A549 (cell line): Measurements from ENCODE around the gene SIDT1. TPM values are rescaled to one million over a fixed set of nuclear protein-coding genes. Genes with fewer than 3 reads are reported as not detected.

Experiments used
- ATAC-seq, 2 experiments: fragments of 200-7000 bp in 1 of 2; fragments of >200 bp in 1 of 2; cut with Nextera tagmentation in 1 of 2; cut with Tn5 transposase in 1 of 2; 3 replicates each; pipeline versions ENCODE4 v1.8.0 to v1.9.1; 2018 to 2020; ENCODE audit warnings: mild to moderate bottlenecking in 1 of 2, moderate library complexity in 1 of 2
- CTCF ChIA-PET: fragments of 300-600 bp; sonication (Branson Sonifier 250); formaldehyde crosslinking; extraction: SDS; loops from one replicate; lab custom pipeline; 2021; ENCODE audit warnings: antibody characterized with exemption, inconsistent platforms; lab: Yijun Ruan, JAX
- POLR2A ChIA-PET: fragments of 350-600 bp; formaldehyde crosslinking; extraction: SDS; loops from one replicate; lab custom pipeline; 2021; ENCODE audit warnings: antibody characterized with exemption, inconsistent platforms; lab: Yijun Ruan, JAX
- DNase-seq, 2 experiments: peaks; one replicate each; pipeline versions ENCODE4 v3.0.0 to v3.0.0-alpha.2; 2011 to 2016; ENCODE audit warnings: low read depth in 1 of 2, low spot score in 1 of 2
- FAIRE-seq: peaks from 2 replicates; lab custom pipeline; 2011; peaks lifted over from hg19 to GRCh38; lab: Jason Lieb, UNC
- H3K27ac ChIP-seq, 2 experiments: fragments of >200 bp; sonication (Bioruptor Twin); formaldehyde crosslinking; 3 replicates each; pipeline ENCODE4 v1.5.1; 2016 to 2017
- H3K4me1 ChIP-seq: fragments of >200 bp; sonication (Bioruptor Twin); formaldehyde crosslinking; 3 replicates; pipeline ENCODE4 v1.6.1; 2016
- H3K4me2 ChIP-seq: fragments of >200 bp; sonication (Bioruptor Twin); formaldehyde crosslinking; 3 replicates; pipeline ENCODE4 v1.6.1; 2016
- H3K4me3 ChIP-seq: fragments of >200 bp; sonication (Bioruptor Twin); formaldehyde crosslinking; 3 replicates; pipeline ENCODE4 v1.5.1; 2016
- H3K9me3 ChIP-seq: fragments of >200 bp; sonication (Bioruptor Twin); formaldehyde crosslinking; 3 replicates; pipeline ENCODE4 v1.6.1; 2016
- CBX2 ChIP-seq: fragments of 200-600 bp; sonication (generic); IDR thresholded peaks from 2 replicates; pipeline ENCODE4 v1.6.1; 2016; ENCODE audit warnings: low read depth, mild to moderate bottlenecking, borderline replicate concordance
- CBX8 ChIP-seq: fragments of 200-600 bp; sonication (generic); IDR thresholded peaks from 2 replicates; pipeline ENCODE4 v1.6.1; 2016
- CEBPB ChIP-seq, 2 experiments: fragments of >200 bp in 1 of 2; sonication (Bioruptor Twin) in 1 of 2; formaldehyde crosslinking in 1 of 2; IDR thresholded peaks; 2 replicates each; pipeline ENCODE4 v1.6.1; 2012 to 2016
- CHD2 ChIP-seq: fragments of 150-350 bp; IDR thresholded peaks from 2 replicates; pipeline ENCODE4 v1.6.1; 2014; ENCODE audit warnings: low read length; ENCODE audit not compliant: partially characterized antibody
- CTCF ChIP-seq: fragments of >200 bp; sonication (Bioruptor Twin); formaldehyde crosslinking; IDR thresholded peaks from 3 replicates; pipeline ENCODE4 v1.5.1; 2016
- EP300 ChIP-seq, 2 experiments: fragments of >200 bp; sonication (Bioruptor Twin); formaldehyde crosslinking; IDR thresholded peaks; 2 replicates in 1 of 2; 3 replicates in 1 of 2; pipeline ENCODE4 v1.6.1; 2016 to 2017
- ESRRA ChIP-seq: fragments of 150-350 bp; IDR thresholded peaks from 2 replicates; pipeline ENCODE4 v1.6.1; 2014; ENCODE audit warnings: mild to moderate bottlenecking, low read length, borderline replicate concordance
- FOSB ChIP-seq: fragments of 250-450 bp; sonication (Bioruptor Pico); IDR thresholded peaks from 2 replicates; pipeline ENCODE4 v1.5.0; 2020; ENCODE audit warnings: mild to moderate bottlenecking, moderate library complexity
- HDAC2 ChIP-seq: fragments of 200-600 bp; sonication (generic); IDR thresholded peaks from 2 replicates; pipeline ENCODE4 v1.6.1; 2016
- HES2 ChIP-seq: fragments of >200 bp; sonication (Bioruptor Twin); formaldehyde crosslinking; IDR thresholded peaks from 2 replicates; pipeline ENCODE4 v1.6.1; 2016
- HEYL ChIP-seq: fragments of 250-450 bp; sonication (Bioruptor Pico); IDR thresholded peaks from 2 replicates; pipeline ENCODE4 v1.8.0; 2021; ENCODE audit warnings: mild to moderate bottlenecking, moderate library complexity
- HOXA7 ChIP-seq: fragments of 250-450 bp; sonication (Bioruptor Pico); IDR thresholded peaks from 2 replicates; pipeline ENCODE4 v1.5.0; 2020; ENCODE audit warnings: mild to moderate bottlenecking, moderate library complexity
- MAZ ChIP-seq: fragments of 150-350 bp; IDR thresholded peaks from 2 replicates; pipeline ENCODE4 v1.6.1; 2014; ENCODE audit warnings: antibody characterized with exemption, low read depth, low read length, borderline replicate concordance
- PBX3 ChIP-seq: IDR thresholded peaks from 2 replicates; pipeline ENCODE4 v1.6.1; 2012
- PHF8 ChIP-seq: fragments of 200-600 bp; sonication (generic); IDR thresholded peaks from 2 replicates; pipeline ENCODE4 v1.6.1; 2016; ENCODE audit warnings: low read depth, mild to moderate bottlenecking, antibody characterized with exemption, moderate library complexity, borderline replicate concordance
- RCOR1 ChIP-seq: fragments of 150-350 bp; IDR thresholded peaks from 2 replicates; pipeline ENCODE4 v1.6.1; 2014; ENCODE audit warnings: antibody characterized with exemption, low read length, low read depth
- REST ChIP-seq: fragments of 200-600 bp; sonication (generic); IDR thresholded peaks from 2 replicates; pipeline ENCODE4 v1.6.1; 2016; ENCODE audit warnings: antibody characterized with exemption, mild to moderate bottlenecking, moderate library complexity
- RFX5 ChIP-seq: fragments of 450-650 bp; IDR thresholded peaks from 2 replicates; pipeline ENCODE4 v1.7.1; 2014; ENCODE audit warnings: antibody characterized with exemption, mild to moderate bottlenecking, moderate library complexity
- SREBF2 ChIP-seq: fragments of 450-650 bp; IDR thresholded peaks from 2 replicates; pipeline ENCODE4 v1.6.1; 2014; ENCODE audit warnings: mild to moderate bottlenecking, moderate library complexity
- TFCP2L1 ChIP-seq: fragments of 250-450 bp; sonication (Bioruptor Pico); IDR thresholded peaks from 2 replicates; pipeline ENCODE4 v1.5.0; 2021; ENCODE audit warnings: mild to moderate bottlenecking
- USF2 ChIP-seq: fragments of 450-650 bp; IDR thresholded peaks from 2 replicates; pipeline ENCODE4 v1.6.1; 2014; ENCODE audit warnings: antibody characterized with exemption
- ZFP36 ChIP-seq: fragments of 450-650 bp; IDR thresholded peaks from 2 replicates; pipeline ENCODE4 v1.6.1; 2014; ENCODE audit warnings: borderline replicate concordance; ENCODE audit not compliant: partially characterized antibody
- ZNF302 ChIP-seq: fragments of 250-450 bp; sonication (Bioruptor Pico); IDR thresholded peaks from 2 replicates; pipeline ENCODE4 v1.9.0; 2021; ENCODE audit warnings: inconsistent platforms, mild to moderate bottlenecking, moderate library complexity
- WGBS: methylation state at CpG from one replicate; pipeline ENCODE4 v1.1.6; 2017; ENCODE audit errors: missing lambda C conversion rate; 5-methylcytosine and 5-hydroxymethylcytosine counted together
- polyA plus RNA-seq, 4 experiments: library from polyadenylated mRNA; depleted of rRNA in 3 of 4; stranded (reverse); fragments of >200 nt; fragmentation: RNase III in 1 of 4; extraction: RNeasy Plus Mini Kit Qiagen cat#74134 plus additional on column Dnase treatment in 1 of 4; gene quantifications; 2 replicates in 3 of 4; 3 replicates in 1 of 4; pipeline ENCODE4 v1.2.3, GENCODE V29; 2011 to 2017

The SIDT1 gene
- polyA plus RNA-seq, 2 of the 4 experiments (the other 2 are of a cell fraction), result 0.43 to 7.5 TPM

GRCh38 chr3:113602836-113603235, 70.5 kb downstream of the SIDT1 start:
- DNase-seq (no peak), FAIRE-seq (no peak), ATAC-seq (no peak)
- ChIA-PET POLR2A (no interaction called here), CTCF (interaction anchor here (1.3 to 2.5 kb wide), 3 partner anchors 9 to 960 kb away, joined by 4 to 9 read pairs (median 4); no protein-coding TSS in a partner anchor)
- TF ChIP-seq CEBPB (IDR thresholded peaks at IDR 0.05) (no peak), CTCF (no peak), CHD2 (no peak), HOXA7 (CRISPR knock-in tag) (no peak), ZFP36 (no peak), FOSB (CRISPR knock-in tag) (no peak), REST (no peak), CBX2 (no peak), RCOR1 (no peak), TFCP2L1 (CRISPR knock-in tag) (no peak), EP300 (IDR thresholded peaks at IDR 0.05) (no peak), PBX3 (no peak), USF2 (no peak), MAZ (no peak), RFX5 (no peak)
- no peak overlapping the region for H3K4me2 ChIP-seq
- H3K4me1 ChIP-seq, result no peaks in the 10 kb centered on the region
- 72% methylated on average over 11 of the region's 11 CpGs for WGBS
- H3K4me3 ChIP-seq, result no peak overlapping the region
- no peaks in the 10 kb centered on the region for H3K9me3 ChIP-seq
- H3K27ac ChIP-seq, result no peak overlapping the region

- TF ChIP-seq SREBF2 (no peak), HDAC2 (no peak), HES2 (no peak), ESRRA (no peak), MAZ (no peak), HEYL (no peak), ZNF302 (no peak), RCOR1 (no peak), CBX8 (no peak), PBX3 (no peak), PHF8 (no peak)
- Histone ChIP-seq H3K4me3 (no peak overlapping the region), H3K4me1 (no peaks in the 10 kb centered on the region), H3K4me2 (no peak overlapping the region), H3K27ac (no peak overlapping the region), H3K9me3 (no peaks in the 10 kb centered on the region)
- CTCF ChIA-PET, result interaction anchor here (0.8 to 2.2 kb wide), 5 partner anchors 8 to 29 kb away, joined by 3 to 9 read pairs (median 3); no protein-coding TSS in a partner anchor
- POLR2A ChIA-PET, result no interaction called here
- WGBS, result 48% methylated on average over 8 of the region's 8 CpGs
- ATAC-seq (no peak), FAIRE-seq (no peak), DNase-seq (no peak)
These were observed 74.3 kb downstream of the SIDT1 start for GRCh38 chr3:113606539-113607218.
